HCT116 (cell line): Measurements from ENCODE around the gene WNT8B. TPM values are rescaled to one million over a fixed set of nuclear protein-coding genes. Genes with fewer than 3 reads are reported as not detected.

Source experiments
- ATAC-seq: fragments of 200-7000 bp; cut with Tn5 transposase; 2 replicates; pipeline ENCODE4 v1.9.1; 2020; ENCODE audit warnings: mild to moderate bottlenecking, moderate library complexity
- BruUV-seq: library from RNA; stranded (reverse); fragments of 400-500 nt; replicated peaks from 2 replicates; lab custom pipeline; 2021; lab: Mats Ljungman, UMichigan
- CTCF ChIA-PET: fragments of 300-600 bp; sonication (Branson Sonifier 250); formaldehyde crosslinking; loops from one replicate; lab custom pipeline; 2021; ENCODE audit warnings: antibody characterized with exemption; lab: Charles Lee
- POLR2A ChIA-PET: fragments of 300-600, 350-600 bp; sonication (Branson Sonifier 250); formaldehyde crosslinking; loops from one replicate; lab custom pipeline; 2021; ENCODE audit warnings: antibody characterized with exemption; lab: Charles Lee
- RAD21 ChIA-PET, 2 experiments: fragments of 300-600 bp; sonication (Branson Sonifier 250); formaldehyde crosslinking; loops; one replicate each; lab custom pipeline; 2023; ENCODE audit warnings: low total read pairs in 2 of 2; ENCODE audit not compliant: uncharacterized antibody in 2 of 2, unreplicated experiment in 2 of 2, low non-redundant PET in 1 of 2; lab: Charles Lee
- DNase-seq: peaks from one replicate; pipeline ENCODE4 v3.0.0-alpha.2; 2010; ENCODE audit warnings: low read depth, low spot score
- H2AFZ ChIP-seq: fragments of 200-600 bp; shearing (Covaris generic), sonication (generic); 2 replicates; pipeline ENCODE4 v1.6.1; 2017; ENCODE audit warnings: low read depth, mixed run types, mixed read lengths, antibody characterized with exemption, low read length; ENCODE audit not compliant: poor library complexity, severe bottlenecking
- H3K27ac ChIP-seq: 2 replicates; pipeline ENCODE4 v1.5.1; 2012; ENCODE audit warnings: low read depth, low read length
- H3K27me3 ChIP-seq: fragments of 200-600 bp; sonication (generic); 2 replicates; pipeline ENCODE4 v1.6.1; 2016; ENCODE audit warnings: mixed run types, low read length, mixed read lengths; ENCODE audit not compliant: insufficient read depth
- H3K36me3 ChIP-seq, 2 experiments: fragments of 200-500 bp in 1 of 2; fragments of 200-600 bp in 1 of 2; sonication (Bioruptor generic) in 1 of 2; sonication (generic) in 1 of 2; 2 replicates each; pipeline versions ENCODE4 v1.5.1 to v1.6.1; 2014 to 2016; ENCODE audit warnings: low read length in 2 of 2, inconsistent platforms in 1 of 2, mixed read lengths in 1 of 2, mixed run types in 1 of 2; ENCODE audit not compliant: insufficient read depth in 2 of 2, control insufficient read depth in 1 of 2
- H3K4me1 ChIP-seq, 2 experiments: fragments of 200-600 bp in 1 of 2; sonication (generic) in 1 of 2; 2 replicates each; pipeline versions ENCODE4 v1.5.1 to v1.6.1; 2012 to 2017; ENCODE audit warnings: low read length in 2 of 2, inconsistent platforms in 1 of 2, mild to moderate bottlenecking in 1 of 2, mixed read lengths in 1 of 2, mixed run types in 1 of 2, moderate library complexity in 1 of 2; ENCODE audit not compliant: insufficient read depth in 2 of 2, control insufficient read depth in 1 of 2
- H3K4me2 ChIP-seq: fragments of 200-600 bp; sonication (generic); 2 replicates; pipeline ENCODE4 v1.6.1; 2017; ENCODE audit warnings: mixed run types, low read length, mixed read lengths
- H3K4me3 ChIP-seq, 2 experiments: fragments of 200-600 bp in 1 of 2; sonication (generic) in 1 of 2; replicated peaks in 1 of 2; 2 replicates each; pipeline ENCODE4 v1.5.1; 2011 to 2016; ENCODE audit warnings: low read length in 2 of 2, control low read depth in 1 of 2, low read depth in 1 of 2, mild to moderate bottlenecking in 1 of 2, mixed read lengths in 1 of 2, mixed run types in 1 of 2
- H3K79me2 ChIP-seq: fragments of 200-600 bp; sonication (generic); 2 replicates; pipeline ENCODE4 v1.6.1; 2017; ENCODE audit warnings: mild to moderate bottlenecking, mixed run types, low read length, moderate library complexity, mixed read lengths; ENCODE audit not compliant: insufficient read depth
- H3K9ac ChIP-seq: fragments of 200-600 bp; sonication (generic); 2 replicates; pipeline ENCODE4 v1.6.1; 2016; ENCODE audit warnings: low read length, mixed read lengths
- H3K9me2 ChIP-seq: fragments of 200-600 bp; sonication (generic), shearing (Covaris generic); 2 replicates; pipeline ENCODE4 v1.6.1; 2017; ENCODE audit warnings: mixed run types, mild to moderate bottlenecking, moderate library complexity; ENCODE audit not compliant: insufficient read depth
- H3K9me3 ChIP-seq, 2 experiments: fragments of 200-500 bp in 1 of 2; fragments of 200-600 bp in 1 of 2; sonication (Bioruptor generic) in 1 of 2; sonication (generic) in 1 of 2; 2 replicates each; pipeline ENCODE4 v1.6.1; 2014 to 2017; ENCODE audit warnings: low read length in 2 of 2, mixed read lengths in 2 of 2, inconsistent platforms in 1 of 2, low read depth in 1 of 2, mild to moderate bottlenecking in 1 of 2, mixed run types in 1 of 2, moderate library complexity in 1 of 2; ENCODE audit not compliant: control insufficient read depth in 1 of 2, insufficient read depth in 1 of 2
- H4K20me1 ChIP-seq: fragments of 200-600 bp; sonication (generic), shearing (Covaris generic); 2 replicates; pipeline ENCODE4 v1.6.1; 2017; ENCODE audit warnings: mixed run types, mild to moderate bottlenecking, moderate library complexity; ENCODE audit not compliant: insufficient read depth
- CBX3 ChIP-seq: IDR thresholded peaks from 2 replicates; pipeline ENCODE4 v1.6.1; 2012; ENCODE audit warnings: low read depth
- CEBPB ChIP-seq: IDR thresholded peaks from 2 replicates; pipeline ENCODE4 v1.6.1; 2012; ENCODE audit warnings: low read depth
- EGR1 ChIP-seq: IDR thresholded peaks from 2 replicates; pipeline ENCODE4 v1.6.1; 2012; ENCODE audit warnings: low read depth
- ELF1 ChIP-seq: IDR thresholded peaks from 2 replicates; pipeline ENCODE4 v1.6.1; 2012; ENCODE audit warnings: low read depth, borderline replicate concordance
- EZH2 ChIP-seq: fragments of 200-600 bp; sonication (generic); IDR thresholded peaks from 2 replicates; pipeline ENCODE4 v1.6.1; 2017; ENCODE audit warnings: antibody characterized with exemption, mixed run types
- FOSL1 ChIP-seq: IDR thresholded peaks from 2 replicates; pipeline ENCODE4 v1.6.1; 2012; ENCODE audit warnings: low read depth
- JUND ChIP-seq: IDR thresholded peaks from 2 replicates; pipeline ENCODE4 v1.6.1; 2012
- POLR2A ChIP-seq: IDR thresholded peaks from 2 replicates; pipeline ENCODE4 v1.7.0; 2011; ENCODE audit warnings: borderline replicate concordance; ENCODE audit not compliant: insufficient read depth, insufficient read length; ENCODE audit errors: extremely low read depth
- POLR2AphosphoS5 ChIP-seq: IDR thresholded peaks from 2 replicates; pipeline ENCODE4 v1.6.1; 2011; ENCODE audit warnings: mild to moderate bottlenecking, low read depth, low read length, moderate library complexity
- SP1 ChIP-seq: IDR thresholded peaks from 2 replicates; pipeline ENCODE4 v1.6.1; 2012; ENCODE audit warnings: low read depth
- SRF ChIP-seq: IDR thresholded peaks from 2 replicates; pipeline ENCODE4 v1.6.1; 2012; ENCODE audit warnings: low read depth
- TCF7L2 ChIP-seq: IDR thresholded peaks from 2 replicates; pipeline ENCODE4 v1.7.0; 2011; ENCODE audit warnings: borderline replicate concordance, inconsistent platforms; ENCODE audit not compliant: insufficient read depth, insufficient read length; ENCODE audit errors: extremely low read depth
- YY1 ChIP-seq: IDR thresholded peaks from 2 replicates; pipeline ENCODE4 v1.6.1; 2011; ENCODE audit warnings: low read length, low read depth, moderate library complexity, mild to moderate bottlenecking; ENCODE audit not compliant: insufficient replicate concordance; ENCODE audit errors: extremely low read depth
- ZFX ChIP-seq: fragments of 450-650 bp; IDR thresholded peaks from 2 replicates; pipeline ENCODE4 v1.6.1; 2017
- intact Hi-C: fragments of 100-400 bp; cut with micrococcal nuclease; formaldehyde crosslinking; loops from 2 replicates; pipeline ENCODE4 v1.10.0; 2022
- total RNA-seq: library from RNA; stranded (reverse); gene quantifications from one replicate; pipeline ENCODE4 v1.2.1, GENCODE V29; 2021; ENCODE audit not compliant: unreplicated experiment
- TF ChIP-seq, protein P1 (sequence below): IDR thresholded peaks from 2 replicates; pipeline ENCODE4 v1.6.1; 2012
- TF ChIP-seq, protein P2 (sequence below): IDR thresholded peaks from 2 replicates; pipeline ENCODE4 v1.6.1; 2012
- TF ChIP-seq, protein P3 (sequence below): IDR thresholded peaks from 2 replicates; pipeline ENCODE4 v1.6.1; 2012; ENCODE audit warnings: low read depth
- TF ChIP-seq, protein P4 (sequence below), 3 experiments: fragments of 200-600 bp in 1 of 3; sonication (generic) in 1 of 3; IDR thresholded peaks in 2 of 3; conservative IDR thresholded peaks in 1 of 3; 2 replicates each; pipeline ENCODE4 v1.5.1; 2012 to 2017; ENCODE audit warnings: low read depth in 2 of 3, low read length in 2 of 3, antibody characterized with exemption in 1 of 3, borderline replicate concordance in 1 of 3, control low read depth in 1 of 3, mild to moderate bottlenecking in 1 of 3, mixed read lengths in 1 of 3, mixed run types in 1 of 3, moderate library complexity in 1 of 3; ENCODE audit not compliant: insufficient read depth in 1 of 3
- TF ChIP-seq, protein P5 (sequence below): IDR thresholded peaks from 2 replicates; pipeline ENCODE4 v1.6.1; 2011; ENCODE audit warnings: mild to moderate bottlenecking, low read length, moderate library complexity; ENCODE audit not compliant: insufficient replicate concordance; ENCODE audit errors: extremely low read depth

The WNT8B gene
- total RNA-seq, 1 experiment from 2014 or later, result not detected

DNA sequence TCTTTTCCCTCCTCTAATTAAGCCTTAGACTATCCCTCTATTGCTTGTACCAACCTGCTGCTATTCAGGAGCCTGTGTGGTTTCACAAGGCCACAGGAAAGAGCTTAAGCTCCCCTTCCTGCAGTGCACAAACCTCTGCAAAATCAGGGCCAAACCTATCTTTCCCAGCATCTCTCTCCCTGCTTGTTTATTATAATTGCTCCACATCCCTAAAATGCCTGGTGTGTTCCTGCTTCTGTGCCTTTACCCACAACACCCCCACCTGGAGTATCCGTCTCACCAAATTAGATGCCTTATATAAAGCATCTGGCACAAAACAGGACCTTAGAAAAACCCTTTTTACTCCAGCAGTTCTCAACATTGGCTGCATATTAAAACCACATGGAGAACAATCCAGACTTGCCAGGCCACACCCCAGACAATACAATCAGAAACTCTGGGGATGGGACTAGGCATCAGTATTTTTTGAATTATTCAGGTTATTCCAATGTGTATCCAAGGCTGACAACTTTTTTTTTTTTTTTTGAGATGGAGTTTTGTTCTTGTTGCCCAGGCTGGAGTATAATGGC, 40.2 kb downstream of the WNT8B start:
- Histone ChIP-seq H3K9me2 (no peaks in the 10 kb centered on the region), H3K36me3 (peaks cover 28 to 53% of the 10 kb centered on the region in 2 experiments; a peak in 3 of 4 replicates), H3K4me2 (no peak overlapping the region), H3K79me2 (no peaks in the 10 kb centered on the region), H4K20me1 (no peaks in the 10 kb centered on the region), H2AFZ (no peak overlapping the region), H3K9ac (no peak overlapping the region), H3K9me3 (no peaks in the 10 kb centered on the region), H3K4me1 (peaks cover 0 to 4% of the 10 kb centered on the region in 2 experiments; a peak in 1 of 4 replicates), H3K4me3 (no peak overlapping the region), H3K27me3 (no peaks in the 10 kb centered on the region), H3K27ac (no peak overlapping the region)
- intact Hi-C loops, result no loop called here
- ChIA-PET RAD21 (no interaction called here), CTCF (no interaction called here), POLR2A (no interaction called here)
- DNase-seq (no peak), ATAC-seq (no peak)
- TF ChIP-seq, protein P1, sequence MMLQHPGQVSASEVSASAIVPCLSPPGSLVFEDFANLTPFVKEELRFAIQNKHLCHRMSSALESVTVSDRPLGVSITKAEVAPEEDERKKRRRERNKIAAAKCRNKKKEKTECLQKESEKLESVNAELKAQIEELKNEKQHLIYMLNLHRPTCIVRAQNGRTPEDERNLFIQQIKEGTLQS, result no peak
- TF ChIP-seq SRF (no peak), ZFX (no peak), EZH2 (no peak), YY1 (no peak), EGR1 (no peak), POLR2A (no peak), TCF7L2 (no peak), FOSL1 (no peak), SP1 (no peak), JUND (no peak), POLR2AphosphoS5 (no peak), ELF1 (no peak), CEBPB (no peak), CBX3 (no peak)
- TF ChIP-seq, protein P2, sequence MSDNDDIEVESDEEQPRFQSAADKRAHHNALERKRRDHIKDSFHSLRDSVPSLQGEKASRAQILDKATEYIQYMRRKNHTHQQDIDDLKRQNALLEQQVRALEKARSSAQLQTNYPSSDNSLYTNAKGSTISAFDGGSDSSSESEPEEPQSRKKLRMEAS, result no peak
- TF ChIP-seq, protein P3, sequence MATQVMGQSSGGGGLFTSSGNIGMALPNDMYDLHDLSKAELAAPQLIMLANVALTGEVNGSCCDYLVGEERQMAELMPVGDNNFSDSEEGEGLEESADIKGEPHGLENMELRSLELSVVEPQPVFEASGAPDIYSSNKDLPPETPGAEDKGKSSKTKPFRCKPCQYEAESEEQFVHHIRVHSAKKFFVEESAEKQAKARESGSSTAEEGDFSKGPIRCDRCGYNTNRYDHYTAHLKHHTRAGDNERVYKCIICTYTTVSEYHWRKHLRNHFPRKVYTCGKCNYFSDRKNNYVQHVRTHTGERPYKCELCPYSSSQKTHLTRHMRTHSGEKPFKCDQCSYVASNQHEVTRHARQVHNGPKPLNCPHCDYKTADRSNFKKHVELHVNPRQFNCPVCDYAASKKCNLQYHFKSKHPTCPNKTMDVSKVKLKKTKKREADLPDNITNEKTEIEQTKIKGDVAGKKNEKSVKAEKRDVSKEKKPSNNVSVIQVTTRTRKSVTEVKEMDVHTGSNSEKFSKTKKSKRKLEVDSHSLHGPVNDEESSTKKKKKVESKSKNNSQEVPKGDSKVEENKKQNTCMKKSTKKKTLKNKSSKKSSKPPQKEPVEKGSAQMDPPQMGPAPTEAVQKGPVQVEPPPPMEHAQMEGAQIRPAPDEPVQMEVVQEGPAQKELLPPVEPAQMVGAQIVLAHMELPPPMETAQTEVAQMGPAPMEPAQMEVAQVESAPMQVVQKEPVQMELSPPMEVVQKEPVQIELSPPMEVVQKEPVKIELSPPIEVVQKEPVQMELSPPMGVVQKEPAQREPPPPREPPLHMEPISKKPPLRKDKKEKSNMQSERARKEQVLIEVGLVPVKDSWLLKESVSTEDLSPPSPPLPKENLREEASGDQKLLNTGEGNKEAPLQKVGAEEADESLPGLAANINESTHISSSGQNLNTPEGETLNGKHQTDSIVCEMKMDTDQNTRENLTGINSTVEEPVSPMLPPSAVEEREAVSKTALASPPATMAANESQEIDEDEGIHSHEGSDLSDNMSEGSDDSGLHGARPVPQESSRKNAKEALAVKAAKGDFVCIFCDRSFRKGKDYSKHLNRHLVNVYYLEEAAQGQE, result no peak
- TF ChIP-seq, protein P4, sequence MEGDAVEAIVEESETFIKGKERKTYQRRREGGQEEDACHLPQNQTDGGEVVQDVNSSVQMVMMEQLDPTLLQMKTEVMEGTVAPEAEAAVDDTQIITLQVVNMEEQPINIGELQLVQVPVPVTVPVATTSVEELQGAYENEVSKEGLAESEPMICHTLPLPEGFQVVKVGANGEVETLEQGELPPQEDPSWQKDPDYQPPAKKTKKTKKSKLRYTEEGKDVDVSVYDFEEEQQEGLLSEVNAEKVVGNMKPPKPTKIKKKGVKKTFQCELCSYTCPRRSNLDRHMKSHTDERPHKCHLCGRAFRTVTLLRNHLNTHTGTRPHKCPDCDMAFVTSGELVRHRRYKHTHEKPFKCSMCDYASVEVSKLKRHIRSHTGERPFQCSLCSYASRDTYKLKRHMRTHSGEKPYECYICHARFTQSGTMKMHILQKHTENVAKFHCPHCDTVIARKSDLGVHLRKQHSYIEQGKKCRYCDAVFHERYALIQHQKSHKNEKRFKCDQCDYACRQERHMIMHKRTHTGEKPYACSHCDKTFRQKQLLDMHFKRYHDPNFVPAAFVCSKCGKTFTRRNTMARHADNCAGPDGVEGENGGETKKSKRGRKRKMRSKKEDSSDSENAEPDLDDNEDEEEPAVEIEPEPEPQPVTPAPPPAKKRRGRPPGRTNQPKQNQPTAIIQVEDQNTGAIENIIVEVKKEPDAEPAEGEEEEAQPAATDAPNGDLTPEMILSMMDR (IDR thresholded peaks at IDR 0.05 in 2 of 3, conservative IDR thresholded peaks at IDR 0.05 in 1 of 3; ENCODE audit: borderline replicate concordance in 1 of 3, insufficient read depth in 1 of 3, low read depth in 2 of 3, low read length in 2 of 3), result no peak
- TF ChIP-seq, protein P5, sequence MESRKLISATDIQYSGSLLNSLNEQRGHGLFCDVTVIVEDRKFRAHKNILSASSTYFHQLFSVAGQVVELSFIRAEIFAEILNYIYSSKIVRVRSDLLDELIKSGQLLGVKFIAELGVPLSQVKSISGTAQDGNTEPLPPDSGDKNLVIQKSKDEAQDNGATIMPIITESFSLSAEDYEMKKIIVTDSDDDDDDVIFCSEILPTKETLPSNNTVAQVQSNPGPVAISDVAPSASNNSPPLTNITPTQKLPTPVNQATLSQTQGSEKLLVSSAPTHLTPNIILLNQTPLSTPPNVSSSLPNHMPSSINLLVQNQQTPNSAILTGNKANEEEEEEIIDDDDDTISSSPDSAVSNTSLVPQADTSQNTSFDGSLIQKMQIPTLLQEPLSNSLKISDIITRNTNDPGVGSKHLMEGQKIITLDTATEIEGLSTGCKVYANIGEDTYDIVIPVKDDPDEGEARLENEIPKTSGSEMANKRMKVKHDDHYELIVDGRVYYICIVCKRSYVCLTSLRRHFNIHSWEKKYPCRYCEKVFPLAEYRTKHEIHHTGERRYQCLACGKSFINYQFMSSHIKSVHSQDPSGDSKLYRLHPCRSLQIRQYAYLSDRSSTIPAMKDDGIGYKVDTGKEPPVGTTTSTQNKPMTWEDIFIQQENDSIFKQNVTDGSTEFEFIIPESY, result no peak
- BruUV-seq, result no TSS peak
